Measurements from ENCODE around the gene PTGS2.
"Not testable (repeated sequence)": the region's sequence is repeated elsewhere in the genome, so short reads cannot be mapped to it uniquely, and the experiment has no call there.

Gene PTGS2

GRCh38 chr1:186669784-186670183 lies 10.4 kb downstream of the PTGS2 start:
- DNase-seq: not testable (repeated sequence)

- DNase-seq: not testable (repeated sequence)
These were observed 16.0 kb downstream of the PTGS2 start for GRCh38 chr1:186664217-186664616.

DNA sequence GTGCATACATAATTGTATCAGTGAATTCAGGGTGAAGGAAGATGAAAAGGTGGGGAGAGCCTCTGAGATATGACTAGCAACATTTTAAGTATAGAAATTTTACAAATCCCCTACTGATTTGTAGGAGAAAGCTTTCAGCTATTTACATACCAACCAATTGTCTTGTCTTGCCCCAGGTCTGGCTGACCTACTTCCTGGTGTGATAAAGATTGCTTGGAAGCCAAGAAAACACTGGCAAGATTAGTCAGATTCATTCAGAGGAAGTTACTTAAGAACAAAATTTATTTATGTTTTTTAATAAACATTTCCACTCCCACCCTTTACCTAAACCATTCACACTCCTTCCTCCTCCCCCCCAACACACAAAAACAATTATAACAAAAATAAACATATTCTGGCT lies 17.5 kb downstream of the PTGS2 start:
- DNase-seq: no peak

DNA sequence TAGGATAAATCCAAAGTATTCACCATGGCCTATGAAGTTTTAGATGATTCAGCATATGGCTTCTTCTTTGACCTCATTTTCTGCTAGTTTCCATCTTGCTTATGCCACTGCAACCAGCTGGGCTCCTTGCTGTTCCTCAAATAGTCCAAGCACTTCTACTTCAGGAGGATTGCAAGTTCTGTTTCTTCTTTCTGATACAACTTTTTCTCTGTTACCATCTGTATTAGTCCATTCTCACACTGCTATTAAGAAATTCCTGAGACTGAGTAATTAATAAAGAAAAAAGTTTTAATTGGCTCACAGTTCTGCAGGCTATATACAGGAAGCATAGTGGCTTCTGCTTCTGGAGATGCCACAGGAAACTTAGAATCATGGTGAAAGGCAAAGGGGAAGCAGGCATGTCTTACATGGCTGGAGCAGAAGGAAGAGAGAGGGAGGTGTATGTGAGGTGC lies 20.3 kb downstream of the PTGS2 start:
- no peak for DNase-seq

- DNase-seq: no peak
These were observed 21.2 kb downstream of the PTGS2 start for GRCh38 chr1:186658999-186659398.

- no peak for DNase-seq
These were observed 22.7 kb downstream of the PTGS2 start for GRCh38 chr1:186657481-186657880.

GRCh38 chr1:186655876-186656275 lies 24.3 kb downstream of the PTGS2 start:
- no peak for DNase-seq

GRCh38 chr1:186654741-186655140 lies 25.5 kb downstream of the PTGS2 start:
- no peak for DNase-seq

DNA sequence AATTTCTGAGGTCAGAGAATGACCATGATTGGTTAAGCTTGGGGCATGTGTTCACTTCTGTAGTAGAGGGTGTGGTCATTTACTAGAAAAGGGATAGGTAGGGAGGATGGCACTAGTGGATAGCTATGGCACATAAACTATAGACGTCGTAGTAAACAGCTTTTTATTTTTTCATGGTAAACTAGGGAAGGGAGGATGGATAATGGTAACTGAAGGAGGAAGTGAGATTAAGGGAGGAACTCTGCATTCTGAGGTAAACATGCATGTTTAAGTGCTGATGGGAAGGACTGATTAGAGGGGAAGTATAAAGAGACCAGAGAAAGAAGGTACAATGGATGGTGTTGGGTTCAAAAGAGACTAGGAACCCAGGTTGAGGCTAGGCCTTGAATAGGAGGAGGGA lies 26.9 kb downstream of the PTGS2 start:
- DNase-seq: no peak

GRCh38 chr1:186648613-186649012 lies 31.6 kb downstream of the PTGS2 start:
- DNase-seq: no peak

DNA sequence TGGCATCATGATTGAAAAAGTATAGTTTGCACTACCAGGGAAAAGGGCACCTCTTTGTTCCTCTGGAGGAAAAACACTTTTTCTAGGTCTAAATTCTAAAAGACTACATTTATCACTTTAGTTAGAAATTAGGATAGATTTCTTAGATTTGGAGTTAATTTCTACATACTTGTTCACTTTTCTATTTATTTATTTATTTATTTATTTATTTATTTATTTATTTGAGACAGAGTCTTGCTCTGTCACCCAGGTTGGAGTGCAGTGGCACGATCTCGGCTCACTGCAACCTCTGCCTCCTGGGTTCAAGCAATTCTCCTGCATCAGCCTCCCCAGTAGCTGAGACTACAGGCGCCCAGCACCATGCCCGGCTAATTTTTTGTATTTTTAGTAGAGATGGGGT lies 32.2 kb downstream of the PTGS2 start:
- DNase-seq: not testable (repeated sequence)

GRCh38 chr1:186643614-186644013 lies 36.6 kb downstream of the PTGS2 start:
- DNase-seq: no peak

GRCh38 chr1:186637567-186637966 lies 42.7 kb downstream of the PTGS2 start:
- DNase-seq: not testable (repeated sequence)

DNA sequence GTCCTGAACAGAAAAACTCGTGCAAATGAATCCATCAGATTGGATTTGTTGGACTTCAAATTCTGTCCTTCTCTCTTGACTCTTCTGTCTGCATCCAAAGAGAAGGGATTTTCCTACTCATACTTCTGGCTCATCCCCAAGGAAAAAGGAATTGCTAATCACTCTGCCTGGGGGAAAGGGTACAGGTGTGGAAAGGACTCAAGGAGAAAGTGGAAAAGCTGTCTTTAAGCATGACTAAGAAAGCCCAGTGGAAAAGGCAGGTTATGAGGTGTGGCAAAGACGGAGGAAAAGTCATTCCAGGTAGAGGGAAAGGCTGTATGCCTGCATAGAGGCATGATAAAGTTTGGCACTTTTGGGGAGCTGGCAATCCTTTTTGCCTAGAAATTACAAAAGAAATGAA lies 43.4 kb downstream of the PTGS2 start:
- DNase-seq: no peak

GRCh38 chr1:186634511-186634910 lies 45.7 kb downstream of the PTGS2 start:
- DNase-seq: no peak

- DNase-seq: no peak
These were observed 47.1 kb downstream of the PTGS2 start for GRCh38 chr1:186633116-186633515.

DNA sequence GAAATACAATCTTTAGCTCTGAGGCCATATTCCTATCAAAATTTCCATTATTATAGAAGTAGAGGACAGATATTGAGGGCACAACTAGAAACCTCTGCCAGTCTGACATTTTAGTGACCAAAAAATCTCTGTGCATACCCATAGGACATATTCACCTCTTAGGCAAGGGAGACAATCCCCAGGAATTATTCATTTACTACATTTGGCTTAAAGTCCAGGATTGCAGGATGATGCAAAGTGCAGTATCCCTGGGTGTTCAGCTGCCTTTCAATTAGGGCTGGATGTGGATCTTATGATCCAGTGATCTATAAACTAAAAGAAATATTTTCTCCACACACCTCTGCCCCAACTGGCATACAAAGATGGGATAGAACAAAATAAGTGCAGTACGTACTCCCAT lies 50.9 kb downstream of the PTGS2 start:
- no peak for DNase-seq

- DNase-seq: no peak
These were observed 51.3 kb downstream of the PTGS2 start for GRCh38 chr1:186628910-186629309.

DNA sequence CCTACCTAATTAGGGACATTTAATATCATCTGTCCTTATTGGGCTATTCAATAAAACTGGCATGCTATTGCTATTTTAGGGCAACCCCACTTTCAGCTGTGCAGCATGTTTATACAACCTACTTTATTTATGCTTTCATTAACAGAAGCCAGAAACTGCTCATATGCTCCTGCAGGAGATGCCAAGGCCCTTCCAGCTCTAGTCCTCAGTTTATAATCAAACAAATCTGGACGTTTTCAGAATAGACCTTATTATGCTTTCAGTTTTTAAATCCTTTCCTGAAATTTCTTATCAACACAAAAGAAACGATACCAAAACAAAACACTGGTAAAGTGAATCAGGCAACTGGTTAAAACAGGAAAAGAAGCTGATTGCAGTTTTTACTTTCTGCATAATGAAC lies 53.2 kb downstream of the PTGS2 start:
- DNase-seq: no peak

GRCh38 chr1:186626356-186626932 lies 53.8 kb downstream of the PTGS2 start:
- DNase-seq: no peak

DNA sequence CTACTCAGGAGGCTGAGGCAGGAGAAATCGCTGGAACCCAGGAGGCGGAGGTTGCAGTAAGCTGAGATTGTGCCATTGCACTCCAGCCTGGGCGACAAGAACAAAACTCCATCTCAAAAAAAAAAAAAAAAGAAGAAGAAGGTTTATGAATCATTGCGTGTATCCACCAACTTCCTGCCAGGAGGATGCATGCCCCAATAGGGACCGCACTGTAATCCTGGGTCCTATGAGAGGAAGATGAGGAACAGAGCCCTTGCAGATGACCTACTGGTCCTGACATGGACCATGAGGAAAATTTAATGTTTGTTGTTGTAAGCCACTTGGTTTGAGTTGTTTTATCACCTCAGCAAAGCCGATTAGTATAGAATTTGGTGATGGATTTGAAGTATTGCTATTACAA lies 56.7 kb downstream of the PTGS2 start:
- no peak for DNase-seq
